Measurements from ENCODE around the gene STARD9.
"Not testable (repeated sequence)": the region's sequence is repeated elsewhere in the genome, so short reads cannot be mapped to it uniquely, and the experiment has no call there.

STARD9 gene

DNA sequence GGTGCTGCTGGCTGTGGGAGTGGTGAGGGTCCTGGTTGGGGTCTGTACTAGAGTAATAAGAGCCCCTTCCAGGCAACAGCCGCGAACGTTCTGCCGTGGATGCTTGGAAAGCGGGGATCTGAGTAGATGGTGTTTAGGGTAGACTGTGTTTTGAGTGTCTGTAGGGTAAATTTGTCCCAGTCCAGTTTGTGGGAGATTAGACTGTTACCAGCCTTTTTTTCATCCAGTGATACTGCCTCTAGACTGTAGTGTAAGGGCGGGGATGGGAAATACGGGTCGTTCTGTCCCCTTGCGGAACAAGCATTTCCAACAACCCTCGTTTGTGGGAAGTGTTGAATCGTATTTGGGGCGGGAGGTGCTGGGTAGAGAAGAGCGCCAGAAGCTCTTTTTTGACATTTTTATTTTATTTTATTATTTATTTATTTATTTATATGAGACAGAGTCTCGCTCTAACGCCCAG lies 26.3 kb upstream of the STARD9 start:
- peak; percentile 35 for DNase-seq (ENCODE audit: low read depth)
- peak overlapping the region; percentile 99 for H3K4me3 ChIP-seq (replicated peaks; ENCODE audit: low read depth, low read length)
- TF ChIP-seq, protein P1, sequence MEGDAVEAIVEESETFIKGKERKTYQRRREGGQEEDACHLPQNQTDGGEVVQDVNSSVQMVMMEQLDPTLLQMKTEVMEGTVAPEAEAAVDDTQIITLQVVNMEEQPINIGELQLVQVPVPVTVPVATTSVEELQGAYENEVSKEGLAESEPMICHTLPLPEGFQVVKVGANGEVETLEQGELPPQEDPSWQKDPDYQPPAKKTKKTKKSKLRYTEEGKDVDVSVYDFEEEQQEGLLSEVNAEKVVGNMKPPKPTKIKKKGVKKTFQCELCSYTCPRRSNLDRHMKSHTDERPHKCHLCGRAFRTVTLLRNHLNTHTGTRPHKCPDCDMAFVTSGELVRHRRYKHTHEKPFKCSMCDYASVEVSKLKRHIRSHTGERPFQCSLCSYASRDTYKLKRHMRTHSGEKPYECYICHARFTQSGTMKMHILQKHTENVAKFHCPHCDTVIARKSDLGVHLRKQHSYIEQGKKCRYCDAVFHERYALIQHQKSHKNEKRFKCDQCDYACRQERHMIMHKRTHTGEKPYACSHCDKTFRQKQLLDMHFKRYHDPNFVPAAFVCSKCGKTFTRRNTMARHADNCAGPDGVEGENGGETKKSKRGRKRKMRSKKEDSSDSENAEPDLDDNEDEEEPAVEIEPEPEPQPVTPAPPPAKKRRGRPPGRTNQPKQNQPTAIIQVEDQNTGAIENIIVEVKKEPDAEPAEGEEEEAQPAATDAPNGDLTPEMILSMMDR (IDR thresholded peaks at IDR 0.05; ENCODE audit: low read length, missing control alignments): no peak

DNA sequence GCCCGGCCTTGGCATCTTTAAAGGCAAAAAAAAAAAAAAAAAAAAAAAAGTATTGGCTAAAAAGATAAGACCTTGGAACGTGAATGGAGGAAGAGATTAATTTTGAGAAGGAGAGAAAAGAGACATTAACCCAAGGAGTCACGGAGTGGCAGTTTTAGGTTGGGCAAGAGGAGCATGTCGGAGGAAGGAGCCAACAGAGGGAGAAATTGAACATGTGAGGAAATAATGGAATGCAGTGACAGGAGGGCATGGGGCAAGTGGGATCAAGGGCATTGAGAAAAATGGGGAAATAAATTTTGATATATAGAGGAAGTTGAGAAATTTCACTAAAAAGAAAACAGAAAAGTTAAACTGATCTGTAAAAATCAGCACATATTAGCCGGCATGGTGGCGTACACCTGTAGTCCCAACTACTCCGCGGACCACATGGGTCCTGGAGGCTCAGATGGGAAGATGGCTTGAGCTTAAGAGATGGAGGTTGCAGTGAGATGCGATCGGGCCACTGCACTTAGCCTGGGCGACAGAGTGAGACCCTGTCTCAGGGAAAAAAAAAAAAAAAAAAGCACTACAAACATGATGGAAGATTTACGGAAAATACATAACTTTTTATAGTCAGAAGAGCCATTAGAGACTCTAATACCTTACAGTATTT lies 25.5 kb upstream of the STARD9 start:
- DNase-seq (ENCODE audit: low read depth): no peak
- TF ChIP-seq, protein P1 (IDR thresholded peaks at IDR 0.05; ENCODE audit: low read length, missing control alignments): no peak
- peak overlapping the region; percentile 99 for H3K4me3 ChIP-seq (replicated peaks; ENCODE audit: low read depth, low read length)

DNA sequence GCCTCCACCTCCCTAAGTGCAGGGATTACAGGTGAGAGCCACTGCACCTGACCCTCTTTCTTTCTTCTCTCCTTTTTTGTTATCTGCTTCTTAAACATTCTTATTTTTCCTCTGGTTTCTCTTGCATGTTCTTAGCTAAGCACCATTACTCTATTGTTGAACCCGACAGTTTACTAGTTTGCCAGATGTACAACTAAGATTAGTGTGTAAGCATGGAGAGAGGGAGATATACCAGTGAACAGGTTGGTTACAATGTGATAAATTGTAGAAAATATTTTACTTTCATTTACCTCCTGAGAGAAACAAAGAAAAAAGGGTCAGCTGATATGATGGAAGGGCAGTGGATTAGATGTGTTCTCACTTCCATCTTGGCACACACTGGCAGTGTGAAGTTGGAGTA lies 21.9 kb upstream of the STARD9 start:
- DNase-seq (ENCODE audit: low read depth): no peak

DNA sequence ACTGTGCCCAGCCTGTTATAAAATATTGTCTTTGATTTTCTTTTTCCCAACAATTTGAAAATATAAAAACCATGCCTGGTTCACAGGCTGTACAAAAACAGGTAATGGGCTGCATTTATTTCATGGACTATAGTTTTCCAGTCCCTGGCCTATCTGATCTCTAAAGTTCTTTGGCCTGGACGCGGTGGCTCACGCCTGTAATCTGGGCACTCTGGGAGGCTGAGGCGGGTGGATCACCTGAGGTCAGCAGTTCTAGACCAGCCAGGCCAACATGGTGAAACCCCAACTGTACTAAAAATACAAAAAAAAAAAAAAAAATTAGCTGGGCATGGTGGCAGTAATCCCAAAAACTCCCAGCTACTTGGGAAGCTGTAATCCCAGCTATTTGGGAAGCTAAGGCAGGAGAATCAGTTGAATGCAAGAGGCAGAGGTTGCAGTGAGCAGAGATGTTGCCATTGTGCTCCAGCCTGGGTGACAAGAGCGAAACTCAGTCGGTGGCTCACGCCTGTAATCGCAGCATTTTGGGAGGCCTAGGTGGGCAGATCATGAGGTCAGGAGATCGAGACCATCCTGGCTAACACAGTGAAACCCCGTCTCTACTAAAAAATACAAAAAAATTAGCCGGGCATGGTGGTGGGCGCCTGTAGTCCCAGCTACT lies 18.7 kb upstream of the STARD9 start:
- not testable (repeated sequence) for DNase-seq (ENCODE audit: low read depth); H3K4me3 ChIP-seq (replicated peaks; ENCODE audit: low read depth, low read length)

More for the DNA sequence above, 21.9 kb upstream of the STARD9 start:
- TF ChIP-seq, protein P1 (IDR thresholded peaks at IDR 0.05; ENCODE audit: low read length, missing control alignments): no peak
- H3K4me3 ChIP-seq (replicated peaks; ENCODE audit: low read depth, low read length): no peak overlapping the region

DNA sequence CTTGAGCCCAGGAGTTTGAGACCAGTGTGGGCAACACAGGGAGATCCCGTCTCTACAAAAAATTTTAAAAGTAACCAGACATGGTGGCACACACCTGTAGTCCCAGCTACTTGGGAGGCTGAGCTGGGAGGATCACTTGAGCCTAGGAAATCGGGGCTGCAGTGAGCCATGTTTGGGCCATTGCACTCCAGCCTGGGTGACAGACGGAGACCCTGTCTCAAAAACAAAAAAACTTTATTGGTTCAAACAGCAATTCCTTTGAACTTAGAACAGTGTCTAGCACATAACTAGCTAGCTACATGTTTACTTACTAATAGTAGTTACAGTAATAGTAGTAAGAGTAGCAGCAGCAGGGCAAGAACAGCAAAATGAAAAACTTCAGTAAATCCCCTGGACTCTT lies 16.7 kb upstream of the STARD9 start:
- H3K4me3 ChIP-seq (replicated peaks; ENCODE audit: low read depth, low read length): no peak overlapping the region
- TF ChIP-seq, protein P1 (IDR thresholded peaks at IDR 0.05; ENCODE audit: low read length, missing control alignments): no peak
- no peak for DNase-seq (ENCODE audit: low read depth)

DNA sequence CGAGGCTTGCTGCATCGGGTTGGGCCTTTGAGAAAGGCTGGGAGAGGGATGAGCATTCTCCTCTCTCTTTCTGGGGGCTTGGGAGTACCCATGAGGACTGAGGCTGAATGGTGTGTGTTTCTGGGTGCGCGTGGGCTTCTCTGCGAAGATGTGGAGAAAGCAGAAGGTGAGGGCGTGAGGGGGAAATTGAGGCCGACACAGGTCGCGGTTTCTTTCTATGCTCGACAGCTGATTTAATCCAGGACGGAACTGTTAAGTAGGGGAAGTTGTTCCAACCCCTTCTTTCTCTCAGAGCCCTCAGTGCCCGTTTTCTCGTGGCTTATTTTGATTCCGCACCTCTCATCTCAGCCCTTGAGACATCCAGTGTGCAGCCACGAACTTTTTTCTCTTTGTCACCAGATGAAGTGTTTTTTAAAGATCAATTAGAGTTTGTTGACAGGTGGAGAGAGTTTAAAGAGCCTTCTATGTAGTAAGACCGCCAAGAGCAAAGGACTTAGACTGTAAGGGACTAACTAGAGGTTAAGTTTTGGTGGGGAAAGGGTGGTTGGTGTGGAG lies 711 bp downstream of the STARD9 start:
- TF ChIP-seq, protein P1 (IDR thresholded peaks at IDR 0.05; ENCODE audit: low read length, missing control alignments): no peak
- DNase-seq (ENCODE audit: low read depth): no peak
- H3K4me3 ChIP-seq (replicated peaks; ENCODE audit: low read depth, low read length): peak overlapping the region; percentile 86

DNA sequence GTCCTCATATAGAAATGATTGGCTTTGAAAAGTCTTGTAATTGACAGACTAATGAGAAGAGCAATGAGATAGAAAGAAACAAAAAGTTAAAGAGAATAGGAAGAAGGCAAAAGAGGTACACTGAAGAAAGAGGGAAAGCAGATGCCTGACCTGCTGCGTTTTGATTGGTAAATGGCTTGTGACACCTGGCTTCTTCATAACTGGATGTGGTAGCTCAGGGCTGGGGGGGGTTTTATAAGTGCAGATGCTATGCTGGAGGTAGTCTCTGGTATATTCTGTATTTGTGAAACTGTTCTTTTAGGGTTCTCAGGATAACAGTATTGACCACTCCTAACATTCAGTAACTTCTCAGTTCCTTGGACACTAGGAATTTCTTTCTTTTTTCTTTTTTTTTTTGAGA lies 1.4 kb downstream of the STARD9 start:
- no peak for DNase-seq (ENCODE audit: low read depth)
- TF ChIP-seq, protein P1 (IDR thresholded peaks at IDR 0.05; ENCODE audit: low read length, missing control alignments): no peak
- no peak overlapping the region for H3K4me3 ChIP-seq (replicated peaks; ENCODE audit: low read depth, low read length)

All from fibroblast of pulmonary artery (primary cell).